GM21381 (cell line): ENCODE data around the gene DLG2.
"Not testable (repeated sequence)": the region's sequence is repeated elsewhere in the genome, so short reads cannot be mapped to it uniquely, and the experiment has no call there.

ENCODE experiments used
- ATAC-seq: cut with Tn5 transposase; IDR thresholded peaks from one replicate; pipeline ENCODE4 v1.9.1; 2021; ENCODE audit warnings: mild to moderate bottlenecking, moderate library complexity; ENCODE audit not compliant: unreplicated experiment

The DLG2 gene

GRCh38 chr11:85627332-85627997 is at the start of gene DLG2:
TSS of gene DLG2 (minus strand) at chr11:85627344.
- peak; percentile 0 for ATAC-seq

DNA sequence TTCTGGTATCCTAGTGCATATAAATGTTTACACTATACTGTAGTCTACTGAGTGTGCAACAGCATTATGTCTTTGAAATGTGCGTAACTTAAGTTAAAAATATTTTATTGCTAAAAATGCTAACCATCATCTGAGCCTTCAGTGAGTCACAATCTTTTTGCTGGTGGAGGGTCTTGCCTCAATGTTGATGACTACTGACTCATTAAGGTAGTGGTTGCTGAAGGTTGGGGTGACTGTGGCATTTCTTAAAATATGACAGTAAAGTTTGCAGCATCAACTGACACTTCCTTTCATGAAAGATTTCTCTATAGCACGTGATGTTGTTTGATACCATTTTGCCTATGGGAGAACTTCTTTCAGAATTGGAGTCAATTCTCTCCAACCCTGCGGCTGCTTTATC is 46.2 kb upstream of the DLG2 start:
- ATAC-seq, result no peak

DNA sequence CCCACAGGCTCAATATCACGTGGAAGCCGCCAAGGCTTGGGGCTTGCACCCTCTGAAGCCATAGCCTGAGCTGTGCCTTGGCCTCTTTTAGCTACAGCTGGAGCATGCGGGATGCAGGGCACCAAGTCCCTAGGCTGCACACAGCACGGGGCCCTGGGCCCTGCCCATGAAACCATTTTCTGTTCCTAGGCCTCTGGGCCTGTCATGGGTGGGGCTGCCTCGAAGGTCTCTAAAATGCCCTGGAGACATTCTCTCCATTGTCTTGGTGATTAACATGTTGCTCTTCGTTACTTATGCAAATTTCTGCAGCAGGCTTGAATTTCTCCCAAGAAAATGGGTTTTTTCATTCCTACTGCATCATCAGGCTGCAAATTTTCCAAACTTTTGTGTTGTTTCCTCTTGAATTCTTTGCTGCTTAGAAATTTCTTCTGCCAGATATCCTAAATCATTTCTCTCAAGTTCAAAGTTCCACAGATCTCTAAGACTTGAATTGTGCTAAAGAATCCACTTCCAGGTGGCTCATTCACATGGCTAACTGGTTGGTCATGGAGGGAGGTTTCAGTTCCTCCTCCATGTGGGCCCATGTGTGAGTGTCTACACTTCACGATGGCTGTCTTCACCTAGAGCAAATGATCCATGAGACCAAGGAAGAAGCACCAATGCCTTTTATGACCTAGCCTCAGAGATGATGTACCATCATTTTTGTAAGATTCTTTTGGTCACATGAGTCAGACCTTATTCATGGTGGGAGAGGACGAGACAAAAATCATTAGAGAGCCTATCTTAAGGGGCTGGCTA is 45.2 kb upstream of the DLG2 start:
- no peak for ATAC-seq

GRCh38 chr11:85670949-85671663 is 44.0 kb upstream of the DLG2 start:
- ATAC-seq, result not testable (repeated sequence)

- ATAC-seq, result no peak
Observed at GRCh38 chr11:85668157-85668556, 41.0 kb upstream of the DLG2 start.

DNA sequence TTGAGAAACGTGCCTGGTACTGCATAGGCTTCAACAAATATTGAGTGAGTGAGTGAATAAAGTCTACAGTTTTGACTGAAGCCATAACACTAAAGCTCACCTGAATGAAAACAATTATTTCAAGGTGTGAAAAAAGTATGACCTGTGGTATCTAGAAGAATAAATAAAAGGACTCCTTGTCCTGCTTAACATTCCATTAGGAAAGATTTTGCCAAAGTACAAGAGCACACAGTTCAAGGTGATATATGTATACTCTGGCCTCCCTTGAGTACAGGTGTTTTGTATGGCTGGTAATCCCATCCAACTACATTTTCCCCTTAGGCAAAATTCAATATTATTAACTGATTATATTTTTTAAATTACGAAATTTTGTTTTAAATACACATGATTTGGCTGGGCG is 39.5 kb upstream of the DLG2 start:
- no peak for ATAC-seq

DNA sequence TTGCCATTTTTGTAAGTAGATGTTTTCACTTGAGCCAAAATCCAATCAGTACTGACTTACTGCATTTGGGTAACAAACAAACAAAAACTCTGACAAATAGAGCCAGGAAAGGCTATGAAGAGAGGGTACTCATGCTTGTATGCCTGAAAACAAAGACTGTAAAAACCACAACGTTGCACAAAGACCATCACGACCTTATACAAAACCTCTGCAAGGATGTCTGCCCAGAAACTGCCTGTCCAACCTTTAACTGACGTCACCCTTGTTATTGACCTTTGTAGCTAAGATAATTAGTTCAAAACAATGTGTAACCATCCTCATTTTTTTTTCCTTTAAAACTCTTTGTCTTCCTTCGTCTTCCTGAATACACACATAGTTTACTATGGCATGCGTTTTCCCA is 38.6 kb upstream of the DLG2 start:
- ATAC-seq, result no peak

DNA sequence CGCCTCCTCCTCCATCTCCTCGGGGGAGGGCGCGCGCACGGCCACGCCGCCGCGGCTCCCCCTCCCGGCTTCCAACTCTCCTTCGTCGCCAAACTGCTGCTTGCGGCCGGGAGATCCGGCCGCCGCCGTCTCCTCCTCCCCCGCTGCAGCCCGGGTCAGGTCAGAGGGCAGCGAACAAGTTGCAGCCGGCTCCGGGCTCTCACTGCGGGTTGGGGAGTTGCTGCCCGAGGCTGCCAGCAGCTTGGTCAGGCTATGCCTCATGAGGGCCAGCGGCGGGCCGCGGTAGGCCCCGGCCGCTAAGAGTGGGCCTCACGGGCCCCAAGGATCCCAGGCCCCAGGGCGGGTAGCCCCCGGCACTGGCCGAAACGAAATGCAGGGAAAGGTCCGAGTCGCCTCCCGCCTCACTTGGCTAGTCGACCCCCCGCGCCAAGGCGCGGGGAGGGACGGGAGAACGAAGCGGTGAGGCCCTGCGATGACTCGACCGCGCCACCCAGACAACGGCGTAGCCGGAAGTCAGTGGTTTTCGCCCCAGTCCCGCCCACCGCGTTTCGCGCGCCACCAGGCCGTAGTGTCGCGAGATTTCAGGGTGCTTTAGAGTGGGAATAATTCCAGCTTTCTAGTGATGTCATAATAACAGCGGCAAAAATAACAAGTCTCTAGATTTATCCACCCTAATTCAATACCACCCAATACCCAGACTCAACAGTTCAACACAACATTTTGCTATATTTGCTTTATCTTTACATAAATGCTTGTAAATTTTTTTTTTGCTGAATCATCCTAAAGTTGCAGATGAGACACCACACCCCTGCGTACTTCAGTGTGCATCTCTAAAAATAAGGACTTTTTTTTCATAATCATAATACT is 37.7 kb upstream of the DLG2 start, which contains the start of gene CREBZF:
Gene CREBZF (minus strand): TSS at position 515 of the 867 bp plus-strand sequence. CDS start 254 bp downstream, at position 261.
- peak; percentile 89 for ATAC-seq

- ATAC-seq, result peak; percentile 58
Observed at GRCh38 chr11:85663753-85664614, 36.8 kb upstream of the DLG2 start.

GRCh38 chr11:85663080-85663752 is 36.1 kb upstream of the DLG2 start:
- ATAC-seq, result no peak

DNA sequence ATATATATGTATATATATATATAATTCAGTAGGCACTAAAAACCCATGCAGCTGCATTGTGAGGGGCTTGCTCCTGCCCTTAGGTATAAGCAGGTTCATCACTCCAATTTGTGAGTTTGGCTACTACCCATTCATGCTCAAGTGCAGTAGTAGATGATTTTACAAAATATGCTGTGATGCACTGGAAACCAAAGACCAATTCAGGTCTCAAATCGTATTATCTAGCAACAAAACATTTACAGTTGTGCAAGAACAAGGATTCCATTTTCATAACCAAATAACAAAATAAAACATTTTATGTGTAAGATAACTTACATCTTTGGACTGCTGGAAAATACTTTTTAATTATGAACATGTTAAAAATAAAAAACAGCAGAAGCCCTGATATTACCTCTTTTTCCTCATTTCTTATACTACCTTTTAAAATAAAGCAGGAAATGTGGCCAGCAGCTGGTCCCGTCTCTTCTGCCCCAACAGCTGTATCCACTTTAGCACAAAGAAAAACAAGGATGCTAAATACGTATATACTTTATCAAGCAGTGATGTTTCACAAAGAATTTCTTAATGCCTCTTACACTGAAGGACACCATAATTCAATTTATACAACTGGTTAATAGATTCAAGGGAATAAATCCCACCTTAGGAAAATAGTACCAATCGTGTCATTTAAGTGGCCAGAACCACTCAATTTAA is 35.0 kb upstream of the DLG2 start:
- ATAC-seq, result no peak

GRCh38 chr11:85658180-85658579 is 31.0 kb upstream of the DLG2 start:
- ATAC-seq, result no peak

GRCh38 chr11:85656777-85657176 is 29.6 kb upstream of the DLG2 start:
- no peak for ATAC-seq

GRCh38 chr11:85654343-85654742 is 27.2 kb upstream of the DLG2 start:
- ATAC-seq, result not testable (repeated sequence)

DNA sequence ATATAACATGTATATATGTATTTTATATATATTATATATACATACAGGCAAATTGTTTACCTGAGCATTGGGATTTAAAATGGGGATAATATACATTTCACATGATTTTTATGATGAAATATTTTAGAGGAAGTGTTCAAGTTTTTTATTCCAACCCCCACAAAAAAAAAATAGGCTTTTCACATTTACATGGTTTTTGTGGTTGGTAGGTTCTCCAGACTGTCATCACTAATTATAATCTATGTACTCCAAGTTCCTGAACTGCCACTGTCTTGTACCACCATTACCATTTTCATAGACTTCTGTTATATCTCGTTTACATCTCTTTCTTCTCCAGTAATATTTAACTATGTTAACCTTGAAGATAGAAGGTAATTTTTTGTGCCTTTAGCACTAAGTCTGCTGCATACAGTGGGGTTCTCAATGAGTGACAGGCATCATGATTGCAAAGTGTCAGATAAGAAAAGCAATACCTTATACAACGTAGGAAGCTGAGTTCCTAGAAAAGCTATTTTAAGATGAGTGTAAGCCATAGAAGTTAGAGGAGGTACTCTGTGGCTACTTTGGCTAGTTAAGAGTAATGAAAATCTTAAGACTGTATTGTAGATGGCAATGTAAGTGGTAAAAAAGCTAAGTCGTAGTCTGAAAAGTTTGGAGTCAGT is 25.8 kb upstream of the DLG2 start:
- ATAC-seq, result no peak

- no peak for ATAC-seq
Observed at GRCh38 chr11:85651118-85651517, 24.0 kb upstream of the DLG2 start.

DNA sequence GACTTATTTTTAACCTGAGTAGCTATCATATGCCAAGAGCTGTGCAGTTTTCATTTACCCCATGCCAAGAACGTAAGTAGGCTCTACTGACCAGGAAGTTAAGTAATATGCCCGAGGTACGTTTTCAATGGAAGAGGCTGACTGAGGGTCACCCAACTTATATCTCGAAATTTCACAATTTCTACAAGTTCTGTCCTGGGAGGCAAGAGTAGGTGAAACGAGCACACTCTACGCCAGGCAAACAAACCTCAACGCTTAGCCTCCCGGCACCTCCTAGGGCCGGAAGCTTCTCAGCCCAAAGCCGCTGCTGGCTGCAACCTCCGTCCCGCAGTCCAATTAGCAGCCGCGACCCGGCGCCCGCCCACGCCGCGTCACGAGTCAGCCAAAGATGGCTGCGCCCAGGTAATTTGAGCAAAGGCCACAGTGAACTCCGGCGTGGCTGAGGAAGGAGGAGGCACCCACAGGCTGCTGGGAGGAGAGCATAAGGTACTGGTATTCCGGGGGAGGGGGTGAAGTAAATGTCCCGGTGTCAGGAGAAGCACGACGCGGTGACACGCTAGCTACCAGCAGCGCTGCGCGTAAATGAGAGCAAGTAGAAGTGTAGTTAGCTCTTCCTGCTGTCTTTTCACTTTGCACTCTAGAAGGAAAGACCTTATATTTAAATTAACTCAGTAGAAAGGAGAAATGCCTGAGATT is 20.6 kb upstream of the DLG2 start, which contains the start of gene TMEM126A:
Gene TMEM126A (plus strand): TSS at position 364 of the 696 bp plus-strand sequence. CDS start 2,289 bp downstream, outside the sequence.
- ATAC-seq, result peak; percentile 99
